Stimulated activated CD4-positive, alpha-beta T cell treated with anti-CD3 and anti-CD28 coated beads, TNF-alpha, amount 100 ng/mL, for 24 hours (primary cell): ENCODE data around the gene PNMA8C.
"Not testable (repeated sequence)": the region's sequence is repeated elsewhere in the genome, so short reads cannot be mapped to it uniquely, and the experiment has no call there.

Experiments used
- DNase-seq, 3 experiments: peaks; one replicate each; pipeline ENCODE4 v3.0.0-alpha.2; 2020; ENCODE audit warnings: low read depth in 3 of 3

The PNMA8C gene

DNA sequence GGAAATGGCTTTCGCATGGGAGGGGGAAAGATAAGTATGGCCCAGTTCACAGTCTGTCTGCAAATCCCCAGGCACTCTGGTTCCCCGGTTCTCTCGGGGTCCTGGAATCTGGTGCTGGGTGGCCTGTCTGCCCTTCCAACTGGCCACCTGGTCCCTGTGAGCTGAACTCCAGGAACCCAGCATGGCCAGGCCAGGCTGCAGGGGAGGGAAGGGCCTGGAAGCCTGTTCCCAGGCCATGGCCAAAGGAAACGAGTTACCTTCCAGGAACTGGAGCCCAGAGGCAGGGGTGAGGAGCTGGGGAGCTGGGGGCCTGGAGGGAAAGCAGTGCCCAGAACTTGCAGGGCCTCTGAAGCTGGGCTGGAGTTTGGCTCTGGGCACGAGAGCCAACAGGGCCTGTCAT lies 19.1 kb upstream of the PNMA8C start:
- DNase-seq = no peak

DNA sequence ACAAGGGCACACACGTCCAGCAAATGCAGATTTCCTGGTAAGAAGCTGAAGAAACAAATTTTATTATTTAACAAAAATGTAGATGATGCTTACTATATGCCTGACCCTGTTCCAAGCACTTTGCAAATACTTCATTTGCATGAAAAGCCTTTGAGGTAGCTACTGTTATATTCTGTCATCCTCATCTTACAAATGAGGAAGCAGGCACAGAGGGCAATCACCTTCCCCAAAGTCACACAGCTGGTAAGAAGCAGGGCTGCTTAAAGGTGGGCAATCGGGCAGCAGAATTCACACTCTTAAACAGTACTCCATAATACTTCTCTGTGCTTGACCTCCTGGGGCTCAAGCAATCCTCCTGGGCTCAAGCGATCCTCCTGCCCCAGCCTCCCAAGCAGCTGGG lies 18.3 kb upstream of the PNMA8C start:
- no peak for DNase-seq

DNA sequence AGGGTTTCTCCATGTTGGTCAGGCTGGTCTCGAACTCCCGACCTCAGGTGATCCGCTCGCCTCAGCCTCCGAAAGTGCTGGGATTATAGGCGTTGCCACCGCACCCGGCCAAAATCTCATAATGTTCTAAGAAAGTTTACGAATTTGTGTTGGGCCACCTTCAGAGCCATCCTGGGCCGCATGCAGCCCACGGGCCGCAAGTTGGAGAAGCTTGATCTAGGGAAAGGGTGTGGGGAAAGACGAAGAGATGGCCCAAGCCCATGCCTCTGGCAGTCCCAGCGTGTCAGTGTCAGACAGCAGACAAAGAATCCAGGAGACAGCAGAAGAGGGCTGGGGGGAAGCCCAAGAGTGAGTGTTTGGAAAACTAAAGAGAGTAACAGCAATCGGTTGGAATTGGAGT lies 17.3 kb upstream of the PNMA8C start:
- DNase-seq = no peak

DNA sequence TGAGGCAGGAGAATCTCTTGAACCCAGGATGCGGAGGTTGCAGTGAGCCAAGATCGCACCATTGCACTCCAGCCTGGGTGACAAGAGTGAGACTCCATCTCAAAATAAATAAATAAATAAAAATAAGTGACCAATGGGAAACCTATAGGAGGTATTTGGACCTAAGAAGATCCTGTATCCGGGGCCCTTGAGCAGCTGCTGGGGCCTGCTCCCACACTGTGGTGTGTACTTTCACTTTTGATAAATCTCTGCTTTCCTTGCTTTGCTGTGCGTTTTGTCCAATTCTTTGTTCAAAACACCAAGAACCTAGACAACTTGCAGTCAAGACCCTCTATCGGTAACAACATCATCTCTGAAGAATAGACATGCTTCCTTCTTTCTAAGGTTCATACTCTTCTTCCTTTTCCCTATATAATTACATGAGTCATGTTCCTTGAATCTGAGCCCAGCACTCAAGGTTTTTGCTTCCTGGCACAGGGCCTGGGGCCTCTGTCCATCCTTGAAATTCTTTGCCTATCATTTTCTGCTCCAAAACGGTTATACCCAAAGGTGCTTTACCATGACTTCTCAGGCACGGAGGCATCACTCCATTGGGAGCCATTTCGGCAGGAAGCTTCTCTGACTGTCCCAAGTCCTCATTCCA lies 14.2 kb upstream of the PNMA8C start:
- DNase-seq = no peak

GRCh38 chr19:46441866-46442265 lies 13.1 kb upstream of the PNMA8C start:
- DNase-seq = no peak

DNA sequence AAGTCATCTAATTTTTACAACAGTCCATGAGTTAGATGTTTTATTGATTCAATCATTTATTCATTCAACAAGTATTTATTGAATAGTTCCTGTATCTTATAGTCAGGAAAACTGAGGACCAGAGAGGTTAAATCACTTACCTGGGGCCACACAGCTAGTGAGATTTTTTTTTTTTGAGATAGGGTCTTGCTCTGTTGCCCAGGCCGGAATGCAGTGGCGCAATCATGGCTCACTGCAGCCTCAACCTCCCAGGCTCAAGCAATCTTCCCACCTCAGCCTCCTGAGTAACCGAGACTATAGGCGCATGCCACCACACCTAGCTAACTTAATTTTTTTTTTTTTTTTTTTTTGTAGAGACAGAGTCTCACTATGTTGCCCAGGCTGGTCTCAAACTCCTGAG lies 7.0 kb upstream of the PNMA8C start:
- not testable (repeated sequence) for DNase-seq

DNA sequence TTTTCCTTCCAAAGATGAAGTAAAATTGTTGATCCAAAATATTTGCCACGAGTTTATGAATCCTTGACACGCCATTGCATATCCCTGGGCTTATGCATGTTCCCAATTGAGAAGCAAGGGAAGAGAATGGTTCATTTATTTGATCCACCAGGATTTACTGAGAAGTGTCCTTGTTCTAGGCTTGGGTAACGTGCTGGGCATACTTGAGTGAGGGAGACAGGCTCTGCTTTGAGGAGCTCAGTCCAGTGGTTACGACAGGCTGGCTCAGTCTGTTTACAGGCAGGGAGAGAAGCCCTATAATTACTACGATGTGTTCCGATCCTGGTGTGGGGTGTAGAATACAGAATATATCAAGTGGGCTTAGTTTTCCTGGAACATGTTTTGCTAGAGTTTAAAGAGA lies 6.3 kb upstream of the PNMA8C start:
- no peak for DNase-seq

DNA sequence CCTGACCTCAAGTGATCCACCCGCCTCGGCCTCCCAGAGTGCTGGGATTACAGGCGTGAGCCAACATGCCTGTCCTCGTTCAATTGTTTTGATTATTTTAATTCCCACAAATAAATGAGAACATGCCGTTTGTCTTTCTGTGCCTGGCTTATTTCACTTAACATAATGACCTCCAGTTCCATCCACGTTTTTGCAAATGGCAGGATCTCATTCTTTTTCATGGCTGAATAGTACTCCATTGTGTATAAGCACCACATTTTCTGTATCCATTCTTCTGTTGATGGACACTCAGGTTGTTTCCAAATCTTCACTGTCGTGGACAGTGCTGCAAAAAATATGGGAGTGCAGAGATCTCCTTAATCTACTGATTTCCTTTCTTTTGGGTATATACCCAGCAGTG lies 4.7 kb upstream of the PNMA8C start:
- not testable (repeated sequence) for DNase-seq

GRCh38 chr19:46431824-46432223 lies 3.1 kb upstream of the PNMA8C start:
- DNase-seq = no peak

- no peak for DNase-seq
Measured at GRCh38 chr19:46429999-46430398, 1.3 kb upstream of the PNMA8C start.

DNA sequence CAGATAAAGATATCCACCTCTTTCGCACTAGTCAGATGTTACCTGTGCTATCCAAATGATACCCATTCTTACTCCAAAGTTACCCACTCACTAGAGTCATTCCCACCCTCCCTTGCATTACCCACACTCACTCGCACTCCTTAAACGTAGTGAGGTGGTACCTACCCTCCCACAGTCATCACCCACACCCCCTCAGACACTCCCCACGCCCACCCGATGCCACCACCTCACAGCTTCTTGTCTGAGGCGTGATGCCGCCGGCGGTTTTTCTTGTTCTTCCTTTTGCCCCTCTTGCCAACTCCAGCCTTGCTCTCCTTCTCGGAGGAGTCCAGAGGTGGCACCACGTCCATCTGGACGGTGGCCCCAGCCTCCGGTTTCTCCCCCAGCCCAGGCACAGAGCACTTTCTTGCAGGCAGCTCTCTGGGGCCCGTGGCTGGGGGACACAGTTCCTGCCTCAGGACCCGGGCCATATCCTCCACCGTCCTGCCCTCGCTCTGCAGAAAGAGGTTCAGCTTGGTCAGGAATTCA lies 1.2 kb downstream of the PNMA8C start:
- no peak for DNase-seq

- peak in 2 of 3 experiments; percentile 14 to 31 for DNase-seq
Measured at GRCh38 chr19:46426506-46427162, 2.1 kb downstream of the PNMA8C start.

DNA sequence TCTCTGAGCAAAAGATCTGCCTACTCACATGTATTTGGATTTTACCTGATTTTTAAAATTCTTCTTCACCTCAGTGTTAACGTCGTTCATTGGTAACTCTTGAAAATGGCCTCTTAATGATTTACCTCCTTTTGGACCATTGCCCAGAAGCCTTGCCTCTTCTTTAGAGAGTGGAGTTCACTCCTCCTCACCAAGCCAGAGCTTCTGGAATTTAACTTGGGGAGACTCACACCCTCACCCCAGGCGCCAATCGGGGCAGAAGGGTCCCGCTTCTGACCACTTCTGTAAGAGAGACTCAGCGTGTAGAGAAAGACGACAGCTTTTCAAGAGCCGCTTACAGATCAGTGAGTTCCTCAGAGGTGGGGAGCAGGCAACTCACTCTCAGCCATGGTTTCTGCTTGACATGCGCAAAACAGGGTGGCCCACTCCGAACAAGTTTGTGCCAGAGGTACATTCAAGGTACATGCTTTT lies 2.7 kb downstream of the PNMA8C start:
- DNase-seq = no peak

- no peak for DNase-seq
Measured at GRCh38 chr19:46423188-46423587, 5.5 kb downstream of the PNMA8C start.

DNA sequence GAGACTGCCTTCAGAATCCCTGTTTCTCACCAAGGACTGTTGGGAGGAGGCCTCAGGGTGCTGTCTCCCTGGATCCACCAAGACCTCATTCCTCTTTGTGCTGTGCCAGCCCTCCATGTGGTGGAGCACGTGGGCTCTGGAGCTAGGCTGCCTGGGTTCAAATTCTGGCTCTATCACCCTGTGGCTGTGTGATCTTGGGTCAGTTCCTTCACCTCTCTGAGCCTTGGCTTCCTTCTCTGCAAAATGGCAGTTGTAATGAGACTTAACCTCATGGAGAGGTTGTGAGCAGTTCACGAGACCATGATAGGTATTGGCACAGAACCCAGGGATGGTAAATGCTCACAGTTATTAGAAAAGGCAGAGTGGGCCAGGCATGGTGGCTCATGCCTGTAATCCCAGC lies 6.4 kb downstream of the PNMA8C start:
- no peak for DNase-seq

DNA sequence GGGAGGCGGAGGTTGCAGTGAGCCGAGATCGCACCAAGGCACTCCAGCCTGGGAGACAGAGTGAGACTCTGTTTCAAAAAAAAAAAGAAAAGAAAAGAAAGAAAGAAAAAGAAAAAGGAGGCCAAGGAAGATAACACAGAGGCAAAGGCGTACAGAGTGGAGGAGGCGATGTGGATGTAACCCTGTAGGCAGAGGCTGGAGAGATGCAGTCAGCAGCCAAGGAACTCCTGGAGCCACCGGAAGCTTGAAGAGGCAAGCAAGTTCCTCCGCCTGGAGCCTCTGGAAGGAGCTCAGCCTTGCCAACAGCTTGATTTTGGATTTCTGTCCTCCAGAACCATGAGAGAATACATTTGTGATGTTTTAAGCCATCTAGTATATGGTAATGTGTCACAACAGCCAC lies 8.7 kb downstream of the PNMA8C start:
- no peak for DNase-seq

- peak in 1 of 3 experiments; percentile 35 for DNase-seq
Measured at GRCh38 chr19:46415804-46416709, 12.7 kb downstream of the PNMA8C start.

GRCh38 chr19:46414899-46415298 lies 13.8 kb downstream of the PNMA8C start:
- not testable (repeated sequence) for DNase-seq

DNA sequence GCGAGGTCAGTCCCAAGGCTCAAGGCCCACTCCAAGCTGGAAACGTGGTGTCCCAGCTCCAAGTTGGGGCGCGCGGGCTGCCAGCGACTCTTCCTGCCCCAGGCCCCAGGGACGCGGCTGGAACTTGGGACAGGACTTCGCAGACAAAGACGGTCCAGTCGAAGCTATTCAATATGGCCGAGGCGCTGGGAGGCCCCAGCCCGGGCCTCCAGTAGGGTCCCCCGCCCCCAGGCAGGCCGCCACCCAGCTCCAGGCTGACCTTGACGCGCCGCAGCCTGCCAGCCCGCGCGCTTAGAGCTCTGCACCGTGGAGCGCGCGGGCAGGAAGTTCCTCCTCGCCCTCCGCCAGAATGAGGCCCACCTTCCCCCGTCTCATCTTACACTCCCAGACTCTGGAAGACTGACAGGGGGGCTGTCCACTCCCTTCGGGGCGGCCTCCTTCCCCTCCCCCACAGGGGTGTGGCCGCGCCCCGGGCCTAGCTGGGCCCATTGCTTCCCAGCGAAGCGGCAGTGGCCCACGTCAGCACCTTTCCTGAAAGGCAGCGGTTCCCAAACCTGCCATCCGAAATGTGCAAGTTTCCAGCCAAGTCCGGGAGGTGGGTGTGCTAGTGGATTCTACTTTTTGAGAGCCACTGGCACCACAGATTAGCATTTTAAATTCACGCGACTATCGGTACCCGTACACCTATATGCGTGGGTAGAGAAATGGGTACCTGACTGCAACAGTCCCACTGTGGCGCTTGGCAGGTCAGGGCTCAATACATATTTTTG lies 15.3 kb downstream of the PNMA8C start, which contains the start of gene CCDC8:
TSS of gene CCDC8 (minus strand) at position 303 of the 770 bp plus-strand sequence. CDS start 754 bp downstream, outside the sequence.
- no peak for DNase-seq

DNA sequence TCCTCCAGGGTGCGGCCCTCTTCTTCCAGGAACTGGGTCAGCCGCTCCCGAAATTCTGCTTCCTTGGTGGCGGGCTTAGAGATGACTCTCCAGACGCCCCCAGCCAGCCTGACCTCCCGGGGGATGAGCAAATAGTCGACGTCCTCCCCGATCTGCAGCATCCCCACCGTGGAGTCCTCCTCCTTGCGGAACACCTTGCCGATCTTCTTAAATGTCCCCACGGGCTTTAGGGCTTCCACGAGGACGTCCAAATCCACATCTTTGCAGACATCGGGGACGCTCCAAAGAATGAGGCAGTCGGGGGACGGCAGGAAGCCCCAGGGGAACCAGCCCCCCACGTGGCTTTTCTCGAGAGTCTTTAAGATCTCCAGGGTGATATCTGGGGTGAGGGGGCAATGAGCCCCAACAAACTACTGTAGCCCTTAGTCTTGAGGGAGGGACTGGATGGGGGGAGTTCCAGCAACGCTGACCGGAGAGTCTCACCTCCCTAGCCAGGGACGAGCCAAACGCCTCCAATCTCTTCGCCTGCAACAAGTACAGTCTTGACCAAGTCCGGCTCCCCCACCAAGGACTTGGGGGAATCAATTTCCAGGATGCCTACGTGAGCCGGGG lies 16.0 kb downstream of the PNMA8C start:
- no peak for DNase-seq
